ENCODE measurements around the gene ZNF883. TPM values are rescaled to one million over a fixed set of nuclear protein-coding genes. Genes with fewer than 3 reads are reported as not detected.
A peak's percentile ranks its signal among the peaks of the same experiment; 100 is the strongest.

ZNF883 gene
- total RNA-seq, 1 experiment from 2014 or later, result not detected

- H3K9me3 ChIP-seq (ENCODE audit: low read length), result no peaks in the 10 kb centered on the region
- no peaks in the 10 kb centered on the region for H3K9me2 ChIP-seq (replicated peaks; ENCODE audit: low read length)
- no peaks in the 10 kb centered on the region for H3K4me1 ChIP-seq (ENCODE audit: insufficient read depth, low read length)
- DNase-seq (peak; percentile 29), ATAC-seq (peak; percentile 50; the same call in 1 of the 2 replicates)
- H3F3A ChIP-seq (ENCODE audit: low read length, unreplicated experiment), result no peaks in the 10 kb centered on the region
- ChIA-PET CTCF (no interaction called here), POLR2A (ENCODE audit: unreplicated experiment) (no interaction called here)
- H3K27me3 ChIP-seq (ENCODE audit: low read length), result no peaks in the 10 kb centered on the region
- TF ChIP-seq EZH2 (IDR thresholded peaks at IDR 0.05; ENCODE audit: low read length, unreplicated experiment) (no peak), CTCF (conservative IDR thresholded peaks at IDR 0.05; ENCODE audit: low read depth, low read length) (peak; percentile 39)
- H3K27ac ChIP-seq (ENCODE audit: low read length), result no peak overlapping the region
- H3K9ac ChIP-seq (ENCODE audit: low read length), result no peak overlapping the region
- H2AFZ ChIP-seq (ENCODE audit: low read length), result no peak overlapping the region
- no peak overlapping the region for H3K4me2 ChIP-seq (ENCODE audit: low read length)
- no peak overlapping the region for H3K4me3 ChIP-seq (ENCODE audit: low read length)
- H3K79me2 ChIP-seq (ENCODE audit: low read length), result no peaks in the 10 kb centered on the region
- intact Hi-C loops (cut with micrococcal nuclease), result loop anchor here (2.0 kb wide), 1 partner anchor 47 kb away; no protein-coding TSS in a partner anchor
- no peaks in the 10 kb centered on the region for H4K20me1 ChIP-seq (ENCODE audit: low read length)
- no TSS peak for BruUV-seq (replicated peaks)
- no peaks in the 10 kb centered on the region for H3K36me3 ChIP-seq (ENCODE audit: low read depth, low read length)
Observed at GRCh38 chr9:112971415-112971814, 40.6 kb downstream of the ZNF883 start.

- no peaks in the 10 kb centered on the region for H3F3A ChIP-seq (ENCODE audit: low read length, unreplicated experiment)
- H3K9me2 ChIP-seq (replicated peaks; ENCODE audit: low read length), result no peaks in the 10 kb centered on the region
- H2AFZ ChIP-seq (ENCODE audit: low read length), result no peak overlapping the region
- H3K4me1 ChIP-seq (ENCODE audit: insufficient read depth, low read length), result no peaks in the 10 kb centered on the region
- H3K4me2 ChIP-seq (ENCODE audit: low read length), result no peak overlapping the region
- no peaks in the 10 kb centered on the region for H3K9me3 ChIP-seq (ENCODE audit: low read length)
- intact Hi-C loops (cut with micrococcal nuclease), result loop anchor here (2.0 kb wide), 1 partner anchor 46 kb away; no protein-coding TSS in a partner anchor
- no peak for TF ChIP-seq EZH2phosphoT487 (IDR thresholded peaks at IDR 0.05; ENCODE audit: borderline replicate concordance, low read length)
- peak; percentile 32; the same call in 1 of the 2 replicates for TF ChIP-seq CTCF (conservative IDR thresholded peaks at IDR 0.05; ENCODE audit: low read depth, low read length)
- TF ChIP-seq EZH2 (IDR thresholded peaks at IDR 0.05; ENCODE audit: low read length, unreplicated experiment), result no peak
- POLR2A ChIA-PET (ENCODE audit: unreplicated experiment), result no interaction called here
- peak; percentile 27 for DNase-seq
- BruUV-seq (replicated peaks), result no TSS peak
- H3K79me2 ChIP-seq (ENCODE audit: low read length), result no peaks in the 10 kb centered on the region
- no peaks in the 10 kb centered on the region for H3K36me3 ChIP-seq (ENCODE audit: low read depth, low read length)
- no peak overlapping the region for H3K27ac ChIP-seq (ENCODE audit: low read length)
- no peaks in the 10 kb centered on the region for H3K27me3 ChIP-seq (ENCODE audit: low read length)
- H4K20me1 ChIP-seq (ENCODE audit: low read length), result no peaks in the 10 kb centered on the region
- CTCF ChIA-PET, result no interaction called here
- H3K9ac ChIP-seq (ENCODE audit: low read length), result no peak overlapping the region
- peak; percentile 33; the same call in 1 of the 2 replicates for ATAC-seq
- no peak overlapping the region for H3K4me3 ChIP-seq (ENCODE audit: low read length)
Observed at GRCh38 chr9:112970939-112971338, 41.1 kb downstream of the ZNF883 start.

GRCh38 chr9:112969730-112970129 is 42.3 kb downstream of the ZNF883 start:
- Histone ChIP-seq H3K9ac (ENCODE audit: low read length) (no peak overlapping the region), H3K9me2 (replicated peaks; ENCODE audit: low read length) (no peaks in the 10 kb centered on the region), H4K20me1 (ENCODE audit: low read length) (no peaks in the 10 kb centered on the region), H3K27ac (ENCODE audit: low read length) (no peak overlapping the region), H2AFZ (ENCODE audit: low read length) (no peak overlapping the region), H3K36me3 (ENCODE audit: low read depth, low read length) (no peaks in the 10 kb centered on the region), H3K27me3 (ENCODE audit: low read length) (no peaks in the 10 kb centered on the region), H3K4me3 (ENCODE audit: low read length) (no peak overlapping the region), H3K4me2 (ENCODE audit: low read length) (no peak overlapping the region), H3F3A (ENCODE audit: low read length, unreplicated experiment) (no peaks in the 10 kb centered on the region), H3K79me2 (ENCODE audit: low read length) (no peaks in the 10 kb centered on the region), H3K4me1 (ENCODE audit: insufficient read depth, low read length) (no peaks in the 10 kb centered on the region), H3K9me3 (ENCODE audit: low read length) (no peaks in the 10 kb centered on the region)
- ChIA-PET CTCF (no interaction called here), POLR2A (ENCODE audit: unreplicated experiment) (no interaction called here)
- ATAC-seq, result no peak
- BruUV-seq (replicated peaks), result no TSS peak
- no peak for TF ChIP-seq EZH2phosphoT487 (IDR thresholded peaks at IDR 0.05; ENCODE audit: borderline replicate concordance, low read length)
- DNase-seq, result no peak
- intact Hi-C loops (cut with micrococcal nuclease), result loop anchor here (2.0 kb wide), 1 partner anchor 45 kb away; no protein-coding TSS in a partner anchor
